Stimulated activated CD8-positive, alpha-beta memory T cell treated with anti-CD3 and anti-CD28 coated beads, Interleukin-2, amount 100 ng/mL, for 48 hours (primary cell): ENCODE measurements around the gene METRNL.

Experiments
- DNase-seq, 2 donors: peaks; one replicate each; pipeline ENCODE4 v3.0.0-alpha.2; 2020; ENCODE audit warnings: low read depth in 2 of 2

METRNL gene

GRCh38 chr17:83067071-83067717 lies 12.2 kb upstream of the METRNL start:
- DNase-seq = no peak

- no peak for DNase-seq
Measured at GRCh38 chr17:83067718-83068261, 11.6 kb upstream of the METRNL start.

GRCh38 chr17:83068641-83069570 lies 10.5 kb upstream of the METRNL start:
- DNase-seq = no peak

- no peak for DNase-seq
Measured at GRCh38 chr17:83069571-83069906, 9.9 kb upstream of the METRNL start.

GRCh38 chr17:83069931-83070742 lies 9.3 kb upstream of the METRNL start:
- no peak for DNase-seq

GRCh38 chr17:83070800-83071341 lies 8.5 kb upstream of the METRNL start:
- no peak for DNase-seq

GRCh38 chr17:83071365-83071764 lies 8.0 kb upstream of the METRNL start:
- DNase-seq = no peak

GRCh38 chr17:83071966-83072562 lies 7.3 kb upstream of the METRNL start:
- no peak for DNase-seq

- DNase-seq = no peak
Measured at GRCh38 chr17:83072600-83073358, 6.6 kb upstream of the METRNL start.

GRCh38 chr17:83073389-83074063 lies 5.9 kb upstream of the METRNL start:
- no peak for DNase-seq

GRCh38 chr17:83074486-83075223 lies 4.8 kb upstream of the METRNL start:
- no peak for DNase-seq

- no peak for DNase-seq
Measured at GRCh38 chr17:83075270-83075880, 4.0 kb upstream of the METRNL start.

- no peak for DNase-seq
Measured at GRCh38 chr17:83076938-83077337, 2.5 kb upstream of the METRNL start.

GRCh38 chr17:83077411-83077810 lies 2.0 kb upstream of the METRNL start:
- no peak for DNase-seq

GRCh38 chr17:83077939-83078338 lies 1.5 kb upstream of the METRNL start:
- DNase-seq = no peak

- no peak for DNase-seq
Measured at GRCh38 chr17:83078378-83079351, 744 bp upstream of the METRNL start.

GRCh38 chr17:83079766-83080578 lies 563 bp downstream of the METRNL start:
- DNase-seq = no peak
